A549 treated with AZD9567 at 1 μM for 4 hours (cell line): Measurements from ENCODE around the gene GJA3. TPM values are rescaled to one million over a fixed set of nuclear protein-coding genes. Genes with fewer than 3 reads are reported as not detected.

Experiments
- total RNA-seq: library from RNA; stranded (reverse); fragments of 200-300 nt; extraction: Qiagen RNA extraction; gene quantifications from 5 replicates; pipeline ENCODE4 v1.2.3, GENCODE V29; 2022; ENCODE audit not compliant: insufficient read depth

GJA3 gene
- 1.1 to 1.6 TPM (median 1.5 TPM) in 5 replicates for total RNA-seq

GRCh38 chr13:20160306-20161274 is at the start of gene GJA3:
Gene GJA3, minus strand, starts transcription at chr13:20161052. Its CDS starts 17,764 bp downstream, at chr13:20143288.

GRCh38 chr13:20192836-20193161 is 31.9 kb upstream of the GJA3 start, which contains the start of gene GJB2:
Gene GJB2, minus strand, starts transcription at chr13:20192938. Its CDS starts 3,357 bp downstream, at chr13:20189581.

Other genes starting within 250 kb of the GJA3 start
- 14.8 to 34.7 TPM (median 17.2 TPM) in 5 replicates for gene ZMYM2, start 202.3 kb downstream of the GJA3 start, total RNA-seq
- 0.45 to 1.2 TPM (median 0.52 TPM) in 5 replicates for gene GJB2, start 31.9 kb upstream of the GJA3 start, total RNA-seq
- gene GJB6, start 71.3 kb upstream of the GJA3 start, total RNA-seq: 0.03 TPM in 1 of 5 replicates, not detected in the others